HepG2 (cell line): ENCODE measurements around the gene NFATC3. TPM values are rescaled to one million over a fixed set of nuclear protein-coding genes. Genes with fewer than 3 reads are reported as not detected.

Experiments
- ATF2 ChIP-seq: sonication (generic); formaldehyde crosslinking; IDR thresholded peaks from 2 replicates; pipeline ENCODE4 v1.4.0; 2020; ENCODE audit warnings: missing genetic modification reagents
- BCL6 ChIP-seq: IDR thresholded peaks from 2 replicates; pipeline ENCODE4 v1.6.1; 2016; ENCODE audit warnings: missing genetic modification reagents, missing compliant biosample characterization
- CEBPZ ChIP-seq: IDR thresholded peaks from 2 replicates; pipeline ENCODE4 v1.6.1; 2012; ENCODE audit warnings: low read length, improper control_type of control experiment
- CREB1 ChIP-seq, 2 experiments: fragments of 450-650 bp in 1 of 2; IDR thresholded peaks; 2 replicates each; pipeline ENCODE4 v1.6.1; 2016 to 2017; ENCODE audit warnings: control low read depth in 1 of 2, mild to moderate bottlenecking in 1 of 2, missing compliant biosample characterization in 1 of 2, missing genetic modification characterization in 1 of 2
- KLF9 ChIP-seq: IDR thresholded peaks from 2 replicates; pipeline ENCODE4 v1.6.1; 2016; ENCODE audit warnings: low read depth
- MLX ChIP-seq: IDR thresholded peaks from 2 replicates; pipeline ENCODE4 v1.6.1; 2016
- NCOA5 ChIP-seq: sonication (generic); formaldehyde crosslinking; IDR thresholded peaks from 2 replicates; pipeline ENCODE4 v1.4.0; 2020; ENCODE audit warnings: missing genetic modification reagents
- REL ChIP-seq: sonication (generic); formaldehyde crosslinking; conservative IDR thresholded peaks from 2 replicates; pipeline ENCODE4 v1.8.0; 2022; ENCODE audit warnings: mild to moderate bottlenecking, missing genetic modification reagents, moderate library complexity
- SALL2 ChIP-seq: sonication (generic); formaldehyde crosslinking; IDR thresholded peaks from 2 replicates; pipeline ENCODE4 v1.8.1; 2023; ENCODE audit warnings: mild to moderate bottlenecking, missing genetic modification reagents, inconsistent platforms
- TAF1 ChIP-seq: sonication (generic); formaldehyde crosslinking; IDR thresholded peaks from 2 replicates; pipeline ENCODE4 v1.4.0; 2020; ENCODE audit warnings: missing genetic modification reagents
- ZNF34 ChIP-seq: sonication (generic); formaldehyde crosslinking; IDR thresholded peaks from 2 replicates; pipeline ENCODE4 v1.4.0; 2020; ENCODE audit warnings: mild to moderate bottlenecking, missing genetic modification reagents, borderline replicate concordance
- ZNF879 ChIP-seq: sonication (generic); formaldehyde crosslinking; IDR thresholded peaks from 2 replicates; pipeline ENCODE4 v1.8.1; 2023; ENCODE audit warnings: missing genetic modification reagents
- polyA plus RNA-seq, 8 experiments: library from polyadenylated mRNA; depleted of rRNA in 3 of 8; stranded (reverse) in 7 of 8; unstranded in 1 of 8; fragments of >200 nt; fragmentation: Illumina TruSeq in 4 of 8; extraction: Trizol in 4 of 8; gene quantifications; 2 replicates each; pipeline versions ENCODE4 v1.2.1 to v1.2.3, GENCODE V29; 2011 to 2016; ENCODE audit warnings: low read depth in 4 of 8, missing spikeins in 1 of 8, mixed read lengths in 1 of 8; ENCODE audit not compliant: insufficient read depth in 1 of 8
- total RNA-seq, 5 experiments: library from RNA; depleted of rRNA; stranded (reverse); fragments of >200 nt; fragmentation: Illumina TruSeq; extraction: Trizol; gene quantifications; 2 replicates each; pipeline ENCODE4 v1.2.3, GENCODE V29; 2016; ENCODE audit warnings: low read depth in 1 of 5

NFATC3 gene
- total and polyA plus RNA-seq, 2 of the 13 experiments (the other 11 are each of a cell fraction or from before 2014, with no cell fraction given), result 52.6 to 62.7 TPM

DNA sequence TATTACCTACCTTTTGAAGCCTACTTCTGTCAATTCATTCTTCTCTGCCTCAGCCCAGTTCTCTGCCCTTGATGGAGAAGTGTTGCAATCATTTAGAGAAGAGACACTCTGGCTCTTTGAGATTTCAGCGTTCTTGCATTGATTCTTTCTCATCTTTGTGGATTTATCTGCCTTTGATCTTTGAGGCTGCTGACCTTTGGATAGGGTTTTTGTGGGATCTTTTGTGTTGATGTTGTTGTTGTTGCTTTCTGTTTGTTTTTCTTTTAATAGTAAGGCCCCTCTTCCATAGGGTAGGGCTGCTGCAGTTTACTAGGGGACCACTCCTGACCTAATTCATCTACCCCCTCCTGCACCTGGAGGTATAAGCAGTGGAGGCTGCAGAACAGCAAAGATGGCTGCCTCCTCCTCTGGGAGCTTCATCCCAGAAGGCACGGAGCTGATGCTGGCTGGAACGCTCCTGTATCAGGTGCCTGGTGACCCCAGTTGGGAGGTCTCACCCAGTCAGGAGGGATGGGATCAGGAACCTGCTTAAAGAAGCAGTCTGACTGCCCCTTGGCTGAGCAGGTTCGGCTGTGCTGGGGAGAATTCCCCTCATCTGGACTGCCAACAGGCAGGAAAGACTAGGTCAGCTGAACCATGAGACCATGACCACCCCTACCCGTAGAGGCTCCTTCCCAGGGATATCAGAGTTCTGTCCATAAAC, 28.0 kb downstream of the NFATC3 start (continued):
- TF ChIP-seq CEBPZ, result no peak
- TF ChIP-seq KLF9 (CRISPR knock-in tag), result no peak
- peak; percentile 92 for TF ChIP-seq BCL6
- peak; percentile 57 for TF ChIP-seq MLX (CRISPR knock-in tag)
- TF ChIP-seq SALL2 (CRISPR knock-in tag), result peak; percentile 25; the same call in 1 of the 2 replicates
- TF ChIP-seq ZNF34 (CRISPR knock-in tag), result 0 out of 2 replicates have a peak, but pooled peaks have one; percentile 0
- TF ChIP-seq ATF2, result peak; percentile 64; the same call in 1 of the 2 replicates
- TF ChIP-seq NCOA5 (CRISPR knock-in tag), result no peak
- no peak for TF ChIP-seq CREB1 (IDR thresholded peaks at IDR 0.05)
- peak; percentile 81 for TF ChIP-seq CREB1 (CRISPR knock-in tag; IDR thresholded peaks at IDR 0.05)
- no peak for TF ChIP-seq ZNF879 (CRISPR knock-in tag)
- no peak for TF ChIP-seq TAF1 (CRISPR knock-in tag)
- TF ChIP-seq REL (CRISPR knock-in tag), result no peak
- TF ChIP-seq, all 625 proteins: peak for 196
